ENCODE data around the gene CAPZA1. TPM values are rescaled to one million over a fixed set of nuclear protein-coding genes. Genes with fewer than 3 reads are reported as not detected.

The CAPZA1 gene
- total and polyA plus RNA-seq, 2 donors (not counting 3 experiments of a cell fraction or from before 2014, with no cell fraction given): 77.1 to 183 TPM

- H3K4me1 ChIP-seq (ENCODE audit: control insufficient read depth, extremely low read depth, insufficient read depth, low read length): peaks cover 14% of the 10 kb centered on the region
- no TSS peak for BruUV-seq (replicated peaks)
- no peak for DNase-seq (ENCODE audit: low read depth, low spot score)
- peaks cover 2 to 5% of the 10 kb centered on the region in 2 experiments for H3K36me3 ChIP-seq (ENCODE audit: control insufficient read depth in 2 of 2, extremely low read depth in 1 of 2, insufficient read depth in 2 of 2, low read length in 2 of 2)
- no peaks in the 10 kb centered on the region for H3K27me3 ChIP-seq (ENCODE audit: control insufficient read depth in 2 of 2, insufficient read depth in 2 of 2, low read length in 2 of 2)
- CTCF ChIA-PET: interaction anchor here (0.9 to 2.7 kb wide), 5 partner anchors 15 to 98 kb away, joined by 3 to 18 read pairs (median 4); partner anchors contain the start of gene MOV10
- H3K27ac ChIP-seq (ENCODE audit: insufficient read depth, low read depth, low read length): no peak overlapping the region
- no peaks in the 10 kb centered on the region for H3K9me1 ChIP-seq (replicated peaks; ENCODE audit: control insufficient read depth, extremely low read depth, insufficient read depth, low read length)
- no peak for FAIRE-seq
- no peaks in the 10 kb centered on the region for H4K20me1 ChIP-seq (replicated peaks; ENCODE audit: control insufficient read depth, extremely low read depth, insufficient read depth, low read length)
- intact Hi-C loops (cut with micrococcal nuclease): no loop called here
- H3K9me3 ChIP-seq (replicated peaks; ENCODE audit: control insufficient read depth, insufficient read depth, low read length): no peaks in the 10 kb centered on the region
- H2AFZ ChIP-seq (ENCODE audit: low read depth, low read length): no peak overlapping the region
- no peak overlapping the region for H3K4me2 ChIP-seq (ENCODE audit: insufficient read depth, low read length)
- POLR2A ChIA-PET: interaction anchor here (0.6 to 0.7 kb wide), 2 partner anchors 11 to 182 kb away, joined by 3 to 5 read pairs; no protein-coding TSS in a partner anchor
- H3K79me2 ChIP-seq (ENCODE audit: control insufficient read depth, insufficient read depth, low read length): no peaks in the 10 kb centered on the region
- TF ChIP-seq JUN (IDR thresholded peaks at IDR 0.05; ENCODE audit: borderline replicate concordance, insufficient read depth, insufficient read length, low read depth) (no peak), FOS (IDR thresholded peaks at IDR 0.05; ENCODE audit: borderline replicate concordance, insufficient read depth, low read length) (no peak), GATA2 (IDR thresholded peaks at IDR 0.05; ENCODE audit: insufficient read depth, insufficient read length, low read depth, low read length) (no peak), EZH2 (IDR thresholded peaks at IDR 0.05; ENCODE audit: borderline replicate concordance, low read depth, low read length, severe bottlenecking) (no peak), POLR2A (IDR thresholded peaks at IDR 0.05; ENCODE audit: low read depth, low read length) (no peak), POLR2AphosphoS5 (IDR thresholded peaks at IDR 0.05; ENCODE audit: insufficient read depth, low read depth, low read length) (no peak), MYC (IDR thresholded peaks at IDR 0.05; ENCODE audit: low read depth, low read length) (no peak)
- TF ChIP-seq, protein P1, sequence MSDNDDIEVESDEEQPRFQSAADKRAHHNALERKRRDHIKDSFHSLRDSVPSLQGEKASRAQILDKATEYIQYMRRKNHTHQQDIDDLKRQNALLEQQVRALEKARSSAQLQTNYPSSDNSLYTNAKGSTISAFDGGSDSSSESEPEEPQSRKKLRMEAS (IDR thresholded peaks at IDR 0.05; ENCODE audit: insufficient read depth, insufficient read length): no peak
- TF ChIP-seq, protein P2, sequence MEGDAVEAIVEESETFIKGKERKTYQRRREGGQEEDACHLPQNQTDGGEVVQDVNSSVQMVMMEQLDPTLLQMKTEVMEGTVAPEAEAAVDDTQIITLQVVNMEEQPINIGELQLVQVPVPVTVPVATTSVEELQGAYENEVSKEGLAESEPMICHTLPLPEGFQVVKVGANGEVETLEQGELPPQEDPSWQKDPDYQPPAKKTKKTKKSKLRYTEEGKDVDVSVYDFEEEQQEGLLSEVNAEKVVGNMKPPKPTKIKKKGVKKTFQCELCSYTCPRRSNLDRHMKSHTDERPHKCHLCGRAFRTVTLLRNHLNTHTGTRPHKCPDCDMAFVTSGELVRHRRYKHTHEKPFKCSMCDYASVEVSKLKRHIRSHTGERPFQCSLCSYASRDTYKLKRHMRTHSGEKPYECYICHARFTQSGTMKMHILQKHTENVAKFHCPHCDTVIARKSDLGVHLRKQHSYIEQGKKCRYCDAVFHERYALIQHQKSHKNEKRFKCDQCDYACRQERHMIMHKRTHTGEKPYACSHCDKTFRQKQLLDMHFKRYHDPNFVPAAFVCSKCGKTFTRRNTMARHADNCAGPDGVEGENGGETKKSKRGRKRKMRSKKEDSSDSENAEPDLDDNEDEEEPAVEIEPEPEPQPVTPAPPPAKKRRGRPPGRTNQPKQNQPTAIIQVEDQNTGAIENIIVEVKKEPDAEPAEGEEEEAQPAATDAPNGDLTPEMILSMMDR (IDR thresholded peaks at IDR 0.05; ENCODE audit: extremely low read depth in 1 of 2, insufficient read depth in 1 of 2, low read depth in 1 of 2, low read length in 2 of 2): no peak
- dilution Hi-C loops (cut with MboI; ENCODE audit: extremely low pct_ligation_motif_present, low sequenced_read_pairs): no loop called here
- no peak overlapping the region for H3K4me3 ChIP-seq (replicated peaks in 1 of 3; ENCODE audit: insufficient read depth in 1 of 3, low read depth in 1 of 3, low read length in 3 of 3)
- H3K9ac ChIP-seq (replicated peaks; ENCODE audit: extremely low read depth, insufficient read depth, low read length): no peak overlapping the region
Observed at GRCh38 chr1:112576240-112576639, 43.4 kb upstream of the CAPZA1 start.

Data from endothelial cell of umbilical vein (primary cell).